Measurements from ENCODE around the gene LRBA. TPM values are rescaled to one million over a fixed set of nuclear protein-coding genes. Genes with fewer than 3 reads are reported as not detected.

The LRBA gene
- total and polyA plus RNA-seq, 4 donors, result 8.2 to 69.8 (median 32.8) TPM

GRCh38 chr4:150543042-150543441 is 472.0 kb downstream of the LRBA start:
- Histone ChIP-seq H3K4me3 (ENCODE audit: low read depth in 1 of 3, low read length in 3 of 3) (no peak overlapping the region), H3K4me1 (ENCODE audit: control insufficient read depth in 4 of 4, insufficient read depth in 4 of 4, low read length in 3 of 4) (peaks cover 0 to 1% (median 0%) of the 10 kb centered on the region in 4 donors), H3K27ac (ENCODE audit: low read depth in 1 of 2, low read length in 2 of 2) (no peak overlapping the region), H3K9ac (ENCODE audit: low read depth in 1 of 2, low read length in 2 of 2) (no peak overlapping the region), H3K36me3 (ENCODE audit: control insufficient read depth in 4 of 4, insufficient read depth in 3 of 4, low read depth in 1 of 4, low read length in 3 of 4) (peaks cover 0 to 1% (median 0%) of the 10 kb centered on the region in 4 donors), H3K27me3 (ENCODE audit: control insufficient read depth in 4 of 4, insufficient read depth in 4 of 4, low read length in 3 of 4) (no peaks in the 10 kb centered on the region), H3K9me3 (ENCODE audit: control insufficient read depth in 4 of 4, low read length in 3 of 4) (no peaks in the 10 kb centered on the region)
- TF ChIP-seq HNF4G (IDR thresholded peaks at IDR 0.05) (no peak), FOXA2 (IDR thresholded peaks at IDR 0.05) (no peak), HNF4A (conservative IDR thresholded peaks at IDR 0.05) (no peak), FOXA1 (IDR thresholded peaks at IDR 0.05) (no peak), MAX (IDR thresholded peaks at IDR 0.05) (no peak), EGR1 (IDR thresholded peaks at IDR 0.05; ENCODE audit: low read depth in 2 of 2) (no peak), NR2F2 (IDR thresholded peaks at IDR 0.05) (no peak)
- TF ChIP-seq, protein P1, sequence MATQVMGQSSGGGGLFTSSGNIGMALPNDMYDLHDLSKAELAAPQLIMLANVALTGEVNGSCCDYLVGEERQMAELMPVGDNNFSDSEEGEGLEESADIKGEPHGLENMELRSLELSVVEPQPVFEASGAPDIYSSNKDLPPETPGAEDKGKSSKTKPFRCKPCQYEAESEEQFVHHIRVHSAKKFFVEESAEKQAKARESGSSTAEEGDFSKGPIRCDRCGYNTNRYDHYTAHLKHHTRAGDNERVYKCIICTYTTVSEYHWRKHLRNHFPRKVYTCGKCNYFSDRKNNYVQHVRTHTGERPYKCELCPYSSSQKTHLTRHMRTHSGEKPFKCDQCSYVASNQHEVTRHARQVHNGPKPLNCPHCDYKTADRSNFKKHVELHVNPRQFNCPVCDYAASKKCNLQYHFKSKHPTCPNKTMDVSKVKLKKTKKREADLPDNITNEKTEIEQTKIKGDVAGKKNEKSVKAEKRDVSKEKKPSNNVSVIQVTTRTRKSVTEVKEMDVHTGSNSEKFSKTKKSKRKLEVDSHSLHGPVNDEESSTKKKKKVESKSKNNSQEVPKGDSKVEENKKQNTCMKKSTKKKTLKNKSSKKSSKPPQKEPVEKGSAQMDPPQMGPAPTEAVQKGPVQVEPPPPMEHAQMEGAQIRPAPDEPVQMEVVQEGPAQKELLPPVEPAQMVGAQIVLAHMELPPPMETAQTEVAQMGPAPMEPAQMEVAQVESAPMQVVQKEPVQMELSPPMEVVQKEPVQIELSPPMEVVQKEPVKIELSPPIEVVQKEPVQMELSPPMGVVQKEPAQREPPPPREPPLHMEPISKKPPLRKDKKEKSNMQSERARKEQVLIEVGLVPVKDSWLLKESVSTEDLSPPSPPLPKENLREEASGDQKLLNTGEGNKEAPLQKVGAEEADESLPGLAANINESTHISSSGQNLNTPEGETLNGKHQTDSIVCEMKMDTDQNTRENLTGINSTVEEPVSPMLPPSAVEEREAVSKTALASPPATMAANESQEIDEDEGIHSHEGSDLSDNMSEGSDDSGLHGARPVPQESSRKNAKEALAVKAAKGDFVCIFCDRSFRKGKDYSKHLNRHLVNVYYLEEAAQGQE (IDR thresholded peaks at IDR 0.05), result no peak
- DNase-seq (ENCODE audit: low spot score), result no peak
- 66% methylated on average over 1 of the region's 1 CpG for WGBS

- Histone ChIP-seq H3K4me3 (ENCODE audit: low read depth in 1 of 3, low read length in 3 of 3) (no peak overlapping the region), H3K9me3 (ENCODE audit: control insufficient read depth in 4 of 4, low read length in 3 of 4) (no peaks in the 10 kb centered on the region), H3K36me3 (ENCODE audit: control insufficient read depth in 4 of 4, insufficient read depth in 3 of 4, low read depth in 1 of 4, low read length in 3 of 4) (peaks cover 0 to 1% (median 0%) of the 10 kb centered on the region in 4 donors), H3K27ac (ENCODE audit: low read depth in 1 of 2, low read length in 2 of 2) (no peak overlapping the region), H3K4me1 (ENCODE audit: control insufficient read depth in 4 of 4, insufficient read depth in 4 of 4, low read length in 3 of 4) (peaks cover 0 to 1% (median 0%) of the 10 kb centered on the region in 4 donors), H3K27me3 (ENCODE audit: control insufficient read depth in 4 of 4, insufficient read depth in 4 of 4, low read length in 3 of 4) (no peaks in the 10 kb centered on the region), H3K9ac (ENCODE audit: low read depth in 1 of 2, low read length in 2 of 2) (no peak overlapping the region)
- TF ChIP-seq HNF4G (IDR thresholded peaks at IDR 0.05) (no peak), NR2F2 (IDR thresholded peaks at IDR 0.05) (no peak), RAD21 (IDR thresholded peaks at IDR 0.05) (no peak), GABPA (IDR thresholded peaks at IDR 0.05 in 1 of 2, conservative IDR thresholded peaks at IDR 0.05 in 1 of 2) (no peak), MAX (IDR thresholded peaks at IDR 0.05) (no peak), HNF4A (conservative IDR thresholded peaks at IDR 0.05) (no peak), JUND (IDR thresholded peaks at IDR 0.05) (no peak), SP1 (IDR thresholded peaks at IDR 0.05) (no peak)
- TF ChIP-seq, protein P1 (IDR thresholded peaks at IDR 0.05), result no peak
- TF ChIP-seq, protein P2, sequence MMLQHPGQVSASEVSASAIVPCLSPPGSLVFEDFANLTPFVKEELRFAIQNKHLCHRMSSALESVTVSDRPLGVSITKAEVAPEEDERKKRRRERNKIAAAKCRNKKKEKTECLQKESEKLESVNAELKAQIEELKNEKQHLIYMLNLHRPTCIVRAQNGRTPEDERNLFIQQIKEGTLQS (IDR thresholded peaks at IDR 0.05), result no peak
- TF ChIP-seq, protein P3, sequence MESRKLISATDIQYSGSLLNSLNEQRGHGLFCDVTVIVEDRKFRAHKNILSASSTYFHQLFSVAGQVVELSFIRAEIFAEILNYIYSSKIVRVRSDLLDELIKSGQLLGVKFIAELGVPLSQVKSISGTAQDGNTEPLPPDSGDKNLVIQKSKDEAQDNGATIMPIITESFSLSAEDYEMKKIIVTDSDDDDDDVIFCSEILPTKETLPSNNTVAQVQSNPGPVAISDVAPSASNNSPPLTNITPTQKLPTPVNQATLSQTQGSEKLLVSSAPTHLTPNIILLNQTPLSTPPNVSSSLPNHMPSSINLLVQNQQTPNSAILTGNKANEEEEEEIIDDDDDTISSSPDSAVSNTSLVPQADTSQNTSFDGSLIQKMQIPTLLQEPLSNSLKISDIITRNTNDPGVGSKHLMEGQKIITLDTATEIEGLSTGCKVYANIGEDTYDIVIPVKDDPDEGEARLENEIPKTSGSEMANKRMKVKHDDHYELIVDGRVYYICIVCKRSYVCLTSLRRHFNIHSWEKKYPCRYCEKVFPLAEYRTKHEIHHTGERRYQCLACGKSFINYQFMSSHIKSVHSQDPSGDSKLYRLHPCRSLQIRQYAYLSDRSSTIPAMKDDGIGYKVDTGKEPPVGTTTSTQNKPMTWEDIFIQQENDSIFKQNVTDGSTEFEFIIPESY (IDR thresholded peaks at IDR 0.05), result no peak
- WGBS, result 96% methylated on average over 3 of the region's 3 CpGs
- DNase-seq (ENCODE audit: low spot score), result no peak
These were observed 473.4 kb downstream of the LRBA start for GRCh38 chr4:150541681-150542080.

Data from liver (tissue), 9 donors.